Neural cell (in vitro differentiated cells): ENCODE measurements around the gene NAA38.

Experiments used
- CTCF ChIP-seq: fragments of 450-650 bp; IDR thresholded peaks from 2 replicates; pipeline ENCODE4 v1.5.1; 2014; ENCODE audit warnings: antibody characterized with exemption, mild to moderate bottlenecking, moderate library complexity; ENCODE audit not compliant: poor library complexity, severe bottlenecking
- EP300 ChIP-seq: fragments of 450-650 bp; conservative IDR thresholded peaks from 2 replicates; pipeline ENCODE4 v1.6.1; 2014; ENCODE audit warnings: antibody characterized with exemption, mild to moderate bottlenecking, moderate library complexity; ENCODE audit not compliant: poor library complexity, severe bottlenecking
- MXI1 ChIP-seq: fragments of 450-650 bp; conservative IDR thresholded peaks from 2 replicates; pipeline ENCODE4 v1.6.1; 2014; ENCODE audit warnings: antibody characterized with exemption, mild to moderate bottlenecking; ENCODE audit not compliant: poor library complexity, severe bottlenecking
- POLR2AphosphoS5 ChIP-seq: IDR thresholded peaks from 2 replicates; pipeline ENCODE4 v1.6.1; 2012
- REST ChIP-seq: IDR thresholded peaks from 2 replicates; pipeline ENCODE4 v1.6.1; 2012; ENCODE audit warnings: borderline replicate concordance
- SMC3 ChIP-seq: fragments of 450-650 bp; conservative IDR thresholded peaks from 2 replicates; pipeline ENCODE4 v1.6.1; 2014; ENCODE audit warnings: antibody characterized with exemption, mild to moderate bottlenecking, moderate library complexity; ENCODE audit not compliant: poor library complexity
- TAF1 ChIP-seq: IDR thresholded peaks from 2 replicates; pipeline ENCODE4 v1.6.1; 2012; ENCODE audit warnings: low read depth

GRCh38 chr17:7836596-7837407, 20.6 kb downstream of the NAA38 start:
- TF ChIP-seq EP300 (peak; percentile 88), CTCF (no peak), TAF1 (peak; percentile 57), REST (peak; percentile 76), MXI1 (peak; percentile 70), POLR2AphosphoS5 (peak; percentile 67), SMC3 (no peak)
